GM23338 (cell line): Measurements from ENCODE around the gene GFI1B. TPM values are rescaled to one million over a fixed set of nuclear protein-coding genes. Genes with fewer than 3 reads are reported as not detected.

Experiments used
- ATAC-seq: fragments of 200-7000 bp; cut with Tn5 transposase; 3 replicates; pipeline ENCODE4 v1.9.1; 2020
- DNase-seq: peaks from one replicate; pipeline ENCODE4 v3.0.0-alpha.2; 2015; ENCODE audit warnings: low spot score
- H2AFZ ChIP-seq: fragments of 200-600 bp; sonication (generic); 2 replicates; pipeline ENCODE4 v1.8.0; 2016; ENCODE audit warnings: antibody characterized with exemption, mild to moderate bottlenecking, moderate library complexity
- H3F3A ChIP-seq: fragments of 200-600 bp; sonication (generic); replicated peaks from 2 replicates; pipeline ENCODE4 v1.8.0; 2017; ENCODE audit warnings: antibody characterized with exemption, mixed run types, low read depth
- H3K27ac ChIP-seq: fragments of 200-600 bp; sonication (generic); 2 replicates; pipeline ENCODE4 v1.6.1; 2016; ENCODE audit warnings: low read depth
- H3K27me3 ChIP-seq: fragments of 200-600 bp; sonication (generic); 2 replicates; pipeline ENCODE4 v1.8.0; 2016; ENCODE audit warnings: mild to moderate bottlenecking, mixed run types, moderate library complexity; ENCODE audit not compliant: insufficient read depth
- H3K36me3 ChIP-seq: fragments of 200-600 bp; sonication (generic); 2 replicates; pipeline ENCODE4 v1.8.0; 2016; ENCODE audit warnings: mild to moderate bottlenecking; ENCODE audit not compliant: insufficient read depth
- H3K4me1 ChIP-seq: fragments of 200-600 bp; sonication (generic); 2 replicates; pipeline ENCODE4 v1.8.0; 2016; ENCODE audit warnings: mild to moderate bottlenecking, moderate library complexity; ENCODE audit not compliant: insufficient read depth
- H3K4me2 ChIP-seq: fragments of 200-600 bp; sonication (generic); 2 replicates; pipeline ENCODE4 v1.7.1; 2017; ENCODE audit warnings: mixed run types
- H3K4me3 ChIP-seq: fragments of 200-600 bp; sonication (generic); 2 replicates; pipeline ENCODE4 v1.6.1; 2016; ENCODE audit warnings: mixed run types
- H3K79me2 ChIP-seq: fragments of 200-600 bp; sonication (generic); replicated peaks from 2 replicates; pipeline ENCODE4 v1.8.0; 2017; ENCODE audit warnings: mild to moderate bottlenecking; ENCODE audit not compliant: insufficient read depth
- H3K9me2 ChIP-seq: fragments of 200-600 bp; sonication (generic); 2 replicates; pipeline ENCODE4 v1.8.0; 2017; ENCODE audit not compliant: insufficient read depth
- H4K20me1 ChIP-seq: fragments of 200-600 bp; sonication (generic); replicated peaks from 2 replicates; pipeline ENCODE4 v1.8.0; 2017; ENCODE audit warnings: mild to moderate bottlenecking; ENCODE audit not compliant: insufficient read depth
- H3K27ac Mint-ChIP-seq: 2 replicates; pipeline ENCODE4 v1.8.0; 2020; ENCODE audit warnings: inconsistent platforms, mild to moderate bottlenecking, moderate library complexity, mixed read lengths
- H3K27me3 Mint-ChIP-seq: 3 replicates; pipeline ENCODE4 v1.8.0; 2022; ENCODE audit warnings: low read depth, mild to moderate bottlenecking, moderate library complexity, mixed read lengths, inconsistent platforms; ENCODE audit not compliant: insufficient read depth, poor library complexity
- H3K36me3 Mint-ChIP-seq: 3 replicates; pipeline ENCODE4 v1.8.0; 2021; ENCODE audit warnings: low read depth, mild to moderate bottlenecking, inconsistent platforms, moderate library complexity, mixed read lengths
- H3K4me1 Mint-ChIP-seq: 3 replicates; pipeline ENCODE4 v1.8.0; 2020; ENCODE audit warnings: mild to moderate bottlenecking, inconsistent platforms, mixed read lengths
- H3K4me3 Mint-ChIP-seq: 3 replicates; pipeline ENCODE4 v1.8.0; 2021; ENCODE audit warnings: moderate library complexity, mild to moderate bottlenecking, inconsistent platforms, mixed read lengths
- H3K9me3 Mint-ChIP-seq: 3 replicates; pipeline ENCODE4 v1.8.0; 2020; ENCODE audit warnings: moderate library complexity, mild to moderate bottlenecking, inconsistent platforms, mixed read lengths
- NANOG ChIP-seq: IDR thresholded peaks from 2 replicates; pipeline ENCODE4 v1.6.1; 2016; ENCODE audit warnings: antibody characterized with exemption, borderline replicate concordance
- REST ChIP-seq: IDR thresholded peaks from one replicate; pipeline ENCODE4 v1.6.1; 2018; ENCODE audit warnings: antibody characterized with exemption; ENCODE audit not compliant: unreplicated experiment
- ZNF462 ChIP-seq: fragments of 250-450 bp; sonication (Bioruptor Pico); IDR thresholded peaks from 2 replicates; pipeline ENCODE4 v1.5.0; 2020; ENCODE audit warnings: mild to moderate bottlenecking, moderate library complexity
- long read RNA-seq: library from polyadenylated mRNA; unstranded; transcript quantifications from one replicate; pipeline ENCODE4 v2.0.0, GENCODE V29; 2020; ENCODE audit not compliant: unreplicated experiment
- polyA plus RNA-seq: library from polyadenylated mRNA; unstranded; fragments of >200 nt; fragmentation: Nextera tagmentation; extraction: Ambion mirVana; gene quantifications from 2 replicates; pipeline ENCODE4 v1.2.1, GENCODE V29; 2016
- total RNA-seq: library from RNA; depleted of rRNA; stranded (reverse); fragments of >200 nt; shearing (Covaris generic); gene quantifications from 2 replicates; pipeline ENCODE4 v1.2.3, GENCODE V29; 2014; rRNA removed

GFI1B gene
- total RNA-seq = 0.38 and 1.0 TPM in 2 replicates
- polyA plus RNA-seq = 0.28 TPM in 1 of 2 replicates, not detected in the other
- long read RNA-seq = 0 reads

GRCh38 chr9:132978451-132979131, at the start of gene GFI1B:
Gene GFI1B, plus strand, starts transcription at chr9:132978694. Its CDS starts 7,985 bp downstream, at chr9:132986679.
- H3K79me2 ChIP-seq = no peaks in the 10 kb centered on the region
- H3K9me2 ChIP-seq = no peaks in the 10 kb centered on the region
- H3K4me2 ChIP-seq = peak within 1 kb of the TSS; percentile 80
- no peaks in the 10 kb centered on the region for H3F3A ChIP-seq
- H3K27me3 Mint-ChIP-seq = peaks cover 25% of the 10 kb centered on the region
- H3K4me3 ChIP-seq = peak within 1 kb of the TSS; percentile 46
- ATAC-seq (peak; percentile 79), DNase-seq (peak; percentile 75)
- peaks cover 15% of the 10 kb centered on the region for H3K4me1 Mint-ChIP-seq
- H2AFZ ChIP-seq = 0 out of 2 replicates have a peak within 1 kb of the TSS, but pooled peaks have one; percentile 64
- peak within 1 kb of the TSS; percentile 61 for H3K4me3 Mint-ChIP-seq
- no peaks in the 10 kb centered on the region; the same call in 2 of the 3 replicates for H3K9me3 Mint-ChIP-seq
- no peaks in the 10 kb centered on the region for H3K36me3 Mint-ChIP-seq
- H3K27ac ChIP-seq = no peak within 1 kb of the TSS
- peaks cover 11% of the 10 kb centered on the region; the same call in 1 of the 2 replicates for H3K4me1 ChIP-seq
- no peak within 1 kb of the TSS for H3K27ac Mint-ChIP-seq
- H3K27me3 ChIP-seq = peaks cover 18% of the 10 kb centered on the region
- no peaks in the 10 kb centered on the region for H3K36me3 ChIP-seq
- TF ChIP-seq ZNF462 (CRISPR knock-in tag) = no peak
- TF ChIP-seq NANOG = no peak
- peak; percentile 66 for TF ChIP-seq REST
- 0 out of 2 replicates have a peak, but pooled peaks cover 3% of the 10 kb centered on the region for H4K20me1 ChIP-seq
